Sigmoid colon (tissue), 7 donors: Measurements from ENCODE around the gene BAIAP3. TPM values are rescaled to one million over a fixed set of nuclear protein-coding genes. Genes with fewer than 3 reads are reported as not detected.

ENCODE experiments used
- DNase-seq: peaks from one replicate; pipeline ENCODE4 v3.0.0-alpha.2; 2019
- H3K27ac ChIP-seq, 4 donors: fragments of 200-600 bp; sonication (generic); one replicate each; pipeline ENCODE4 v1.5.1; 2016 to 2019; ENCODE audit warnings: mild to moderate bottlenecking in 1 of 4
- H3K27me3 ChIP-seq, 3 donors: fragments of 200-600 bp; sonication (generic); one replicate each; pipeline ENCODE4 v1.5.1; 2019; ENCODE audit warnings: mild to moderate bottlenecking in 1 of 3
- H3K36me3 ChIP-seq, 4 donors: fragments of 200-600 bp; sonication (generic); one replicate each; pipeline ENCODE4 v1.5.1; 2016 to 2019
- H3K4me1 ChIP-seq, 4 donors: fragments of 200-600 bp; sonication (generic); one replicate each; pipeline ENCODE4 v1.5.1; 2017 to 2019
- H3K4me3 ChIP-seq, 4 donors: fragments of 200-600 bp; sonication (generic); one replicate each; pipeline ENCODE4 v1.5.1; 2017 to 2019; ENCODE audit warnings: mild to moderate bottlenecking in 2 of 4, moderate library complexity in 1 of 4
- H3K9me3 ChIP-seq, 4 donors: fragments of 200-600 bp in 3 of 4; sonication (generic) in 3 of 4; one replicate each; pipeline versions ENCODE4 v1.5.1 to v1.6.1; 2013 to 2019
- EP300 ChIP-seq, 4 donors: sonication (generic); formaldehyde crosslinking; IDR thresholded peaks; one replicate each; pipeline ENCODE4 v1.6.1; 2017; ENCODE audit warnings: antibody characterized with exemption in 4 of 4
- POLR2A ChIP-seq, 2 donors: fragments of 450-650 bp; IDR thresholded peaks; one replicate each; pipeline ENCODE4 v1.6.1; 2016; ENCODE audit warnings: antibody characterized with exemption in 2 of 2, mild to moderate bottlenecking in 2 of 2, moderate library complexity in 2 of 2
- POLR2AphosphoS5 ChIP-seq, 4 donors: sonication (generic); formaldehyde crosslinking; IDR thresholded peaks; one replicate each; pipeline ENCODE4 v1.6.1; 2017; ENCODE audit warnings: antibody characterized with exemption in 4 of 4
- WGBS, 2 donors: extraction: QIAGEN DNeasy Blood & Tissue Kit; methylation state at CpG; one replicate each; pipeline ENCODE4 v1.1.7; 2013; 5-methylcytosine and 5-hydroxymethylcytosine counted together
- intact Hi-C: fragments of 100-400 bp; cut with DNase I; formaldehyde crosslinking; loops from one replicate; pipeline ENCODE4 v1.15.1; 2023
- polyA plus RNA-seq, 3 donors: library from polyadenylated mRNA; stranded (reverse); fragments of 200-250 nt; gene quantifications; one replicate each; pipeline ENCODE4 v1.2.3, GENCODE V29; 2013
- total RNA-seq, 4 donors: library from RNA; depleted of rRNA; stranded (reverse); fragments of >200 nt; gene quantifications; one replicate each; pipeline ENCODE4 v1.1.0, GENCODE V29; 2016
- TF ChIP-seq, protein P1 (sequence below), 4 experiments: fragments of 450-650 bp in 3 of 4; fragments of 200-600 bp in 1 of 4; IDR thresholded peaks; one replicate each; pipeline ENCODE4 v1.5.1; 2016 to 2019; ENCODE audit warnings: antibody characterized with exemption in 4 of 4, mild to moderate bottlenecking in 3 of 4, moderate library complexity in 2 of 4
- donor health status: healthy with polysubstance abuse.
- donor health status: Bipolar disorder and iron deficiency.
- donor health status: healthy.

The BAIAP3 gene
- total and polyA plus RNA-seq, 7 donors = 0.60 to 5.5 (median 1.7) TPM; not detected in 1

DNA sequence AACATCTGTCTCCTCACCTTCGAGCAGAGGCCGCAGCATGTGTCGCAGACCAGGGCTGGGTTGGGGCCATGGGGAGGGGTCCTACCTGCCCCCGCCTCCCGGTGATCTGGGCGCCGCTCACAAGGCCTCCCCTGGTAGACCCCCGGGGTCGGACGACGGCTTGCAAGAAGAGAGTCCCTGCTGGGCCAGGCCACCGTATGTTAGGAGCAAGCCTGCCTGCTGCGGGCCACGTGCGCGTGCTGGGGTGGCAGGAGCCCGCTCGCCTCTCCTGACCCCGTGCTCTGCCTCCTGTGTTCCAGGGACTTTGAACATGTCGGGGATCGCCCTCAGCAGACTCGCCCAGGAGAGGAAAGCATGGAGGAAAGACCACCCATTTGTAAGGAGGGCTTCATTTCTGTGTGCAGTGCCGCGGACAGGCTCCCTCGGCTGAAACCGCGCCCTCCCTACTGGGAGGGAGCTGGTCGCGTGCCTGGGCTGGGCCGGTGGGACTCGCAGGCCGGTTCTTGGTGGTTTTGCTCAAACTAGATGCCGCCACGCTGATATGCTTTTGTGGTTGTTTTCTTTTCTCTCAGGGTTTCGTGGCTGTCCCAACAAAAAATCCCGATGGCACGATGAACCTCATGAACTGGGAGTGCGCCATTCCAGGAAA lies 19.6 kb upstream of the BAIAP3 start:
- H3K36me3 ChIP-seq = peaks cover 37 to 62% (median 50%) of the 10 kb centered on the region in 4 donors
- H3K27me3 ChIP-seq = no peaks in the 10 kb centered on the region
- H3K9me3 ChIP-seq = no peaks in the 10 kb centered on the region
- 90% methylated on average over 38 of the region's 38 CpGs for whole genome bisulfite sequencing, 2 donors
- peaks cover 0 to 50% (median 44%) of the 10 kb centered on the region in 4 donors for H3K4me1 ChIP-seq
- TF ChIP-seq, protein P1, sequence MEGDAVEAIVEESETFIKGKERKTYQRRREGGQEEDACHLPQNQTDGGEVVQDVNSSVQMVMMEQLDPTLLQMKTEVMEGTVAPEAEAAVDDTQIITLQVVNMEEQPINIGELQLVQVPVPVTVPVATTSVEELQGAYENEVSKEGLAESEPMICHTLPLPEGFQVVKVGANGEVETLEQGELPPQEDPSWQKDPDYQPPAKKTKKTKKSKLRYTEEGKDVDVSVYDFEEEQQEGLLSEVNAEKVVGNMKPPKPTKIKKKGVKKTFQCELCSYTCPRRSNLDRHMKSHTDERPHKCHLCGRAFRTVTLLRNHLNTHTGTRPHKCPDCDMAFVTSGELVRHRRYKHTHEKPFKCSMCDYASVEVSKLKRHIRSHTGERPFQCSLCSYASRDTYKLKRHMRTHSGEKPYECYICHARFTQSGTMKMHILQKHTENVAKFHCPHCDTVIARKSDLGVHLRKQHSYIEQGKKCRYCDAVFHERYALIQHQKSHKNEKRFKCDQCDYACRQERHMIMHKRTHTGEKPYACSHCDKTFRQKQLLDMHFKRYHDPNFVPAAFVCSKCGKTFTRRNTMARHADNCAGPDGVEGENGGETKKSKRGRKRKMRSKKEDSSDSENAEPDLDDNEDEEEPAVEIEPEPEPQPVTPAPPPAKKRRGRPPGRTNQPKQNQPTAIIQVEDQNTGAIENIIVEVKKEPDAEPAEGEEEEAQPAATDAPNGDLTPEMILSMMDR (IDR thresholded peaks at IDR 0.05) = no peak
- no peak for TF ChIP-seq POLR2AphosphoS5 (IDR thresholded peaks at IDR 0.05)
- no peak for TF ChIP-seq POLR2A (IDR thresholded peaks at IDR 0.05)
- no peak overlapping the region for H3K4me3 ChIP-seq
- no peak overlapping the region for H3K27ac ChIP-seq
- no peak for DNase-seq
- intact Hi-C loops = loop anchor here (5.0 kb wide), 1 partner anchor 38 kb away; the partner anchor contains the start of genes GNPTG and TSR3

DNA sequence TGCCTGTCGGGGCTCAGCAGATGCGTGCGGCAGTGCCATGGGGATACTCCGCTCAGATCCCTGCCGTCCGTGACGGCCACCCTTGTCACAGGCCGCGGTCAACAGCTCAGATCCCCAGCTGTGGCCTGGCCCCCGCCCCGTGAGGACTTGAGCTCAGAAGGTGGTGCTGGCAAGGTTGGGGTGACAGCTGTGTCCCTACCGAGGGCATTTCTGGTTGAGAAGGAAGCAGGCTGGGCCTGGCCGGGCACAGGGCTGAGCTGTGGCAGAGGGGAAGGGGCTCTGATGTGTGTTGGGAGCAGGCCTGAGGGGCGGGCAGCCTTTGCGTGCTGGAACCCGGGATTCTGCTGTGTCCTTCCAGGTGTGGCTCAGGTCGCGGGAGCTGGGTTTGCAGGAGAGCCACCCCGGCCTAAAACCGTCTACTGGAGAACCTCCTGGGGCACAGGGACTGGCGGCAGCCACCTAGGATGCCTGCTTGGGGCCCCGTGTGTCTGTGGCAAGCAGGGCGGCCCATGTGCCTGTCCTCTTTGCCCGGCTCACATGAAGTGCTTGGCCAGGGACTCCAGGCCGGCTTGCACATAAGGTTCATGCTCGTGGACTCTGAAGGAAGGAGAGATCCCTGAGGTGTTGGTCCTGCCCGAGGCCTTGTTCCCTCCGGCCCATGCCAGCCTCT lies 18.9 kb upstream of the BAIAP3 start:
- TF ChIP-seq, protein P1 (IDR thresholded peaks at IDR 0.05) = no peak
- no peak for TF ChIP-seq POLR2A (IDR thresholded peaks at IDR 0.05)
- no peak for TF ChIP-seq POLR2AphosphoS5 (IDR thresholded peaks at IDR 0.05)
- TF ChIP-seq EP300 (IDR thresholded peaks at IDR 0.05) = no peak
- no peak overlapping the region for H3K27ac ChIP-seq
- peaks cover 0 to 50% (median 44%) of the 10 kb centered on the region in 4 donors for H3K4me1 ChIP-seq
- DNase-seq = no peak
- no peaks in the 10 kb centered on the region for H3K27me3 ChIP-seq
- WGBS, 2 donors = 89 to 92% methylated on average over 28 of the region's 28 CpGs
- peaks cover 44 to 69% (median 57%) of the 10 kb centered on the region in 4 donors for H3K36me3 ChIP-seq
- H3K4me3 ChIP-seq = no peak overlapping the region
- intact Hi-C loops = loop anchor here (5.0 kb wide), 1 partner anchor 38 kb away; the partner anchor contains the start of genes GNPTG and TSR3
- no peaks in the 10 kb centered on the region for H3K9me3 ChIP-seq

DNA sequence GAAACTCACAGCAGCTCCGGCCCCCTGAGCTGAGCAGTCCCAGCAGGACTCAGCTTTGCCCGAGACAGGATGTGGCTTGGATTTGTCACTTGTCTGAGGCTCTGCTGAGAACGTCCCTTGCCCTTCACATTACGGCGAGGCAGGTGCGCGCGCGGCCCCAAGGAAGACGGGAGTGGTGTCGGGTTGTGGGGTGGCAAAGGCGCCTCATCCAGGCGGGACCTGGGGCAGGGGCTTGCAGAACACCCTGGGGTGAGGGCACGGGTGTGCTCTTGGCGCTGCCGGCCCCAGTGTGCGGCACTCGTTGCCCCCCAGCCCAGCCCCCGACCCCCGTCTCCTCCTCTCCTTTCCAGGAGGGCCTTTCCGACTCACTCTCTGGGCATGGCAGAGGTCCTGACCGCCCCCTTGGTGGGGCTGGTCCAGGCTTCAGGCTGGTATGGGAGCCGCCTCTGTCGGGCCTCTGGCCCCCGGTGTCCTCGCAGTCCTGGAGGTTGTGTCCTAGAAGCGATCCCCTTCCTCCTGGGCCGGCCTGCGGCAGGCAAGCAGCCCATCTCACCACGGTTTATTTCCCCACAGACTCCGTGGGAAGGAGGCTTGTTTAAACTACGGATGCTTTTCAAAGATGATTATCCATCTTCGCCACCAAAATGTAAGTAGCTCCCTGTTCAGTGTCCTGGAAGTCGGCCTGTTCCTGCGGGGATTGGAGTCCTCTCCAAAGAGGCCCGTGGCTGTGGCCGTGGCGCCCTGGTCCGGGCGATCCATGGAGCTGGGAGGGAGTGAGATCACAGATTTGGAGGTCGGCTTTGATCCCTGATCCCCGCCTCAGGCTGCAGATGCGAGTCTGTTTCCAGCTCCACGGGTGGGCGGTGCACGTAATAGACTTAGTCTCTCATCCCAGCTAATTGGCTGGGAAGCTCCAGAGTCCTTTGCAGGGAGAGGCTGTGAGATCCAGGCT lies 18.1 kb upstream of the BAIAP3 start:
- Histone ChIP-seq H3K27me3 (no peaks in the 10 kb centered on the region), H3K36me3 (peaks cover 52 to 77% (median 65%) of the 10 kb centered on the region in 4 donors), H3K4me3 (no peak overlapping the region), H3K9me3 (no peaks in the 10 kb centered on the region), H3K4me1 (peaks cover 0 to 47% (median 42%) of the 10 kb centered on the region in 4 donors), H3K27ac (no peak overlapping the region)
- TF ChIP-seq, protein P1 (IDR thresholded peaks at IDR 0.05) = no peak
- 86 to 87% methylated on average over 46 of the region's 46 CpGs for WGBS, 2 donors
- intact Hi-C loops = no loop called here
- no peak for DNase-seq

DNA sequence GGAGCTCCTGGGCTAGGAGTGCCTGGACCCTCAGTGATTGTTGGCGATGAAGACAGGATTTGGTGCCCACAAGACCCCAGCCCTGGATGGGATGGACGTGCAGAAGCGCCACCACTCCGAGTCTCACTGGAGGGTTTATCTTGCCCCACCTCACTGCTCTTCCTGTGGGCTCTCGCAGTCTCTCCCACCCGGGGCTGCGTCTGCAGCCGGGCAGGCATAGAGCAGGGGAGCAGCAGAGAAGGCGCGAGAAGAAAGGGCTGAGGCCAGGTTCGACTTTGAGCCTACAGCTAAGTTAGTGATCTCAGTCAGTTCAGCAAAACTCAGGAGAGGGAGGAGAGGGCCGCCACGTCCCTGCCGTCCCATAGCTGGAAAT lies 17.4 kb upstream of the BAIAP3 start:
- Histone ChIP-seq H3K4me1 (peaks cover 0 to 40% (median 36%) of the 10 kb centered on the region in 4 donors), H3K27ac (no peak overlapping the region), H3K9me3 (no peaks in the 10 kb centered on the region), H3K4me3 (no peak overlapping the region), H3K27me3 (no peaks in the 10 kb centered on the region), H3K36me3 (peaks cover 59 to 84% (median 72%) of the 10 kb centered on the region in 4 donors)
- TF ChIP-seq, protein P1 (IDR thresholded peaks at IDR 0.05) = no peak
- TF ChIP-seq POLR2A (IDR thresholded peaks at IDR 0.05) (no peak), EP300 (IDR thresholded peaks at IDR 0.05) (no peak), POLR2AphosphoS5 (IDR thresholded peaks at IDR 0.05) (no peak)
- no peak for DNase-seq
- intact Hi-C loops = no loop called here
- WGBS, 2 donors = 93 to 94% methylated on average over 14 of the region's 14 CpGs
